CD14-positive monocyte (primary cell): ENCODE results near the gene PITPNM2. TPM values are rescaled to one million over a fixed set of nuclear protein-coding genes. Genes with fewer than 3 reads are reported as not detected.

Experiments used
- DNase-seq, 3 donors: peaks; one replicate each; pipeline ENCODE4 v3.0.0-alpha.2; 2011 to 2022
- H2AFZ ChIP-seq: 2 replicates; pipeline ENCODE4 v1.6.0; 2012; ENCODE audit warnings: mild to moderate bottlenecking, low read depth, low read length, inconsistent platforms; ENCODE audit not compliant: insufficient read depth, poor library complexity, severe bottlenecking
- H3K27ac ChIP-seq, 2 donors: 1 replicate in 1 of 2; 2 replicates in 1 of 2; pipeline ENCODE4 v1.5.1; 2012 to 2013; ENCODE audit warnings: low read length in 2 of 2, control low read depth in 1 of 2, inconsistent platforms in 1 of 2, low read depth in 1 of 2, mild to moderate bottlenecking in 1 of 2
- H3K27me3 ChIP-seq, 2 donors: one replicate each; pipeline versions ENCODE4 v1.6.0 to v1.6.1; 2011 to 2013; ENCODE audit warnings: low read length in 2 of 2; ENCODE audit not compliant: control insufficient read depth in 2 of 2, insufficient read depth in 2 of 2
- H3K36me3 ChIP-seq, 2 donors: replicated peaks in 1 of 2; 1 replicate in 1 of 2; 2 replicates in 1 of 2; pipeline versions ENCODE4 v1.5.1 to v1.6.1; 2012 to 2013; ENCODE audit warnings: low read length in 2 of 2, control low read depth in 1 of 2, inconsistent platforms in 1 of 2, mild to moderate bottlenecking in 1 of 2; ENCODE audit not compliant: insufficient read depth in 2 of 2, control insufficient read depth in 1 of 2
- H3K4me1 ChIP-seq, 2 donors: 1 replicate in 1 of 2; 2 replicates in 1 of 2; pipeline versions ENCODE4 v1.5.1 to v1.6.1; 2012 to 2013; ENCODE audit warnings: low read length in 2 of 2, control low read depth in 1 of 2, inconsistent platforms in 1 of 2, mild to moderate bottlenecking in 1 of 2, moderate library complexity in 1 of 2; ENCODE audit not compliant: insufficient read depth in 2 of 2, control insufficient read depth in 1 of 2
- H3K4me2 ChIP-seq: replicated peaks from 2 replicates; pipeline ENCODE3; 2012; ENCODE audit warnings: low read length, moderate library complexity, mild to moderate bottlenecking; ENCODE audit not compliant: poor library complexity, severe bottlenecking; ENCODE audit errors: extremely low read depth
- H3K4me3 ChIP-seq, 3 experiments: fragments of 200-600 bp in 1 of 3; sonication (generic) in 1 of 3; replicated peaks in 1 of 3; 1 replicate in 2 of 3; 2 replicates in 1 of 3; pipeline ENCODE4 v1.5.1; 2011 to 2013; ENCODE audit warnings: low read length in 3 of 3, mild to moderate bottlenecking in 3 of 3, control low read depth in 2 of 3, low read depth in 2 of 3, inconsistent platforms in 1 of 3, moderate library complexity in 1 of 3
- H3K79me2 ChIP-seq: 2 replicates; pipeline ENCODE4 v1.6.0; 2012; ENCODE audit warnings: mild to moderate bottlenecking, control low read depth, inconsistent platforms, low read length, moderate library complexity; ENCODE audit not compliant: insufficient read depth
- H3K9ac ChIP-seq: 2 replicates; pipeline ENCODE4 v1.6.0; 2017; ENCODE audit warnings: low read length, mild to moderate bottlenecking; ENCODE audit not compliant: insufficient read depth, poor library complexity, severe bottlenecking
- H3K9me3 ChIP-seq, 2 donors: replicated peaks in 1 of 2; 1 replicate in 1 of 2; 2 replicates in 1 of 2; pipeline versions ENCODE4 v1.5.1 to v1.6.1; 2012 to 2013; ENCODE audit warnings: low read length in 2 of 2, control low read depth in 1 of 2; ENCODE audit not compliant: control insufficient read depth in 1 of 2, insufficient read depth in 1 of 2
- H4K20me1 ChIP-seq: 2 replicates; pipeline ENCODE4 v1.6.0; 2012; ENCODE audit warnings: mild to moderate bottlenecking, low read length, control low read depth, moderate library complexity; ENCODE audit not compliant: insufficient read depth
- H3K27ac Mint-ChIP-seq, 7 donors: one replicate each; pipeline ENCODE4 v1.8.0; 2020; ENCODE audit warnings: mild to moderate bottlenecking in 7 of 7, mixed read lengths in 7 of 7, moderate library complexity in 6 of 7, inconsistent platforms in 2 of 7
- H3K27me3 Mint-ChIP-seq, 3 donors: one replicate each; pipeline ENCODE4 v1.8.0; 2021 to 2022; ENCODE audit warnings: low read depth in 3 of 3, mild to moderate bottlenecking in 3 of 3, mixed read lengths in 3 of 3, moderate library complexity in 3 of 3, inconsistent platforms in 1 of 3
- H3K36me3 Mint-ChIP-seq, 2 donors: one replicate each; pipeline ENCODE4 v1.8.0; 2020; ENCODE audit warnings: mixed read lengths in 2 of 2, inconsistent platforms in 1 of 2, mild to moderate bottlenecking in 1 of 2
- H3K4me1 Mint-ChIP-seq: one replicate; pipeline ENCODE4 v1.8.0; 2020; ENCODE audit warnings: mild to moderate bottlenecking, mixed read lengths
- H3K4me3 Mint-ChIP-seq, 2 donors: one replicate each; pipeline ENCODE4 v1.8.0; 2020; ENCODE audit warnings: mild to moderate bottlenecking in 2 of 2, mixed read lengths in 2 of 2, moderate library complexity in 1 of 2
- H3K9me3 Mint-ChIP-seq, 7 donors: one replicate each; pipeline ENCODE4 v1.8.0; 2020 to 2022; ENCODE audit warnings: mixed read lengths in 7 of 7, mild to moderate bottlenecking in 6 of 7, moderate library complexity in 6 of 7, inconsistent platforms in 2 of 7
- WGBS: methylation state at CpG from one replicate; pipeline ENCODE4 v1.1.5; 2013; ENCODE audit warnings: missing lambda C conversion rate; ENCODE audit not compliant: insufficient coverage; 5-methylcytosine and 5-hydroxymethylcytosine counted together
- intact Hi-C, 2 donors: fragments of 100-400 bp; cut with micrococcal nuclease; formaldehyde crosslinking; loops; one replicate each; pipeline versions ENCODE4 v1.15.0 to v1.15.1; 2023
- polyA plus RNA-seq, 3 donors: library from polyadenylated mRNA; depleted of rRNA in 1 of 3; unstranded in 2 of 3; stranded (reverse) in 1 of 3; fragments of 300-500 nt in 2 of 3; fragments of >200 nt in 1 of 3; fragmentation: Illumina TruSeq in 2 of 3; gene quantifications; 1 replicate in 2 of 3; 2 replicates in 1 of 3; pipeline ENCODE4 v1.2.3, GENCODE V29; 2012 to 2021
- TF ChIP-seq, protein P1 (sequence below): fragments of 200-600 bp; IDR thresholded peaks from one replicate; pipeline ENCODE4 v1.8.0; 2022; ENCODE audit warnings: antibody characterized with exemption, mild to moderate bottlenecking

PITPNM2 gene
- polyA plus RNA-seq, 3 donors: 0.08 to 0.67 TPM; not detected in 1

DNA sequence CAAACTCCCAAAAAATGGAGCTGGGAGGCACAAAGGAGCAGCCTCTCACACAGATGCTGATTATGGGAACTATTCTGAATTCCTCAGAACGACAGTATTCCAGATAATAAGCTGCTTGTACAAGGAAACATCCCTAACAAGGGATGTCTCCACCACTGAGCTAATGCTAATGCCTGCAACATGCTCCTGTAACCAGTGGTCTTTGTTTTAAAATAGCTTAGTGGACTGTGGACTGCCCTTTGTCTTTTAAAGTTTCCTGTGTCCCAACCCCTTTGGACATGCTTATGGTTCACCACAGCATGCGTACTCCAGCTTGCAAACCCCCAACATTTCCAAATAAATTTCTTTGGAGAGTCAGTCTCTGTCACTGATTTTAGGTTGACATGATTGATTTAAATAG is 16.4 kb upstream of the PITPNM2 start:
- no peaks in the 10 kb centered on the region for H3K9me3 ChIP-seq
- Mint-ChIP-seq H3K36me3 (peaks cover 60 to 82% of the 10 kb centered on the region in 2 donors), H3K27me3 (no peaks in the 10 kb centered on the region), H3K4me3 (no peak overlapping the region), H3K9me3 (no peaks in the 10 kb centered on the region), H3K27ac (no peak overlapping the region), H3K4me1 (no peaks in the 10 kb centered on the region)
- H3K4me1 ChIP-seq: no peaks in the 10 kb centered on the region
- H2AFZ ChIP-seq: no peak overlapping the region
- TF ChIP-seq, protein P1, sequence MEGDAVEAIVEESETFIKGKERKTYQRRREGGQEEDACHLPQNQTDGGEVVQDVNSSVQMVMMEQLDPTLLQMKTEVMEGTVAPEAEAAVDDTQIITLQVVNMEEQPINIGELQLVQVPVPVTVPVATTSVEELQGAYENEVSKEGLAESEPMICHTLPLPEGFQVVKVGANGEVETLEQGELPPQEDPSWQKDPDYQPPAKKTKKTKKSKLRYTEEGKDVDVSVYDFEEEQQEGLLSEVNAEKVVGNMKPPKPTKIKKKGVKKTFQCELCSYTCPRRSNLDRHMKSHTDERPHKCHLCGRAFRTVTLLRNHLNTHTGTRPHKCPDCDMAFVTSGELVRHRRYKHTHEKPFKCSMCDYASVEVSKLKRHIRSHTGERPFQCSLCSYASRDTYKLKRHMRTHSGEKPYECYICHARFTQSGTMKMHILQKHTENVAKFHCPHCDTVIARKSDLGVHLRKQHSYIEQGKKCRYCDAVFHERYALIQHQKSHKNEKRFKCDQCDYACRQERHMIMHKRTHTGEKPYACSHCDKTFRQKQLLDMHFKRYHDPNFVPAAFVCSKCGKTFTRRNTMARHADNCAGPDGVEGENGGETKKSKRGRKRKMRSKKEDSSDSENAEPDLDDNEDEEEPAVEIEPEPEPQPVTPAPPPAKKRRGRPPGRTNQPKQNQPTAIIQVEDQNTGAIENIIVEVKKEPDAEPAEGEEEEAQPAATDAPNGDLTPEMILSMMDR: no peak
- peaks cover 43 to 70% of the 10 kb centered on the region in 2 donors for H3K36me3 ChIP-seq
- no peak overlapping the region for H3K4me3 ChIP-seq
- H4K20me1 ChIP-seq: no peaks in the 10 kb centered on the region
- no peaks in the 10 kb centered on the region for H3K27me3 ChIP-seq
- no peak for DNase-seq
- H3K27ac ChIP-seq: no peak overlapping the region
- no peak overlapping the region for H3K4me2 ChIP-seq
- H3K79me2 ChIP-seq: no peaks in the 10 kb centered on the region
- WGBS: no CpG with 5 or more reads among the region's 2 CpGs
- no peak overlapping the region for H3K9ac ChIP-seq
- intact Hi-C loops: no loop called here

GRCh38 chr12:123165537-123165936 is 14.6 kb upstream of the PITPNM2 start:
- intact Hi-C loops: no loop called here
- no peaks in the 10 kb centered on the region for H3K27me3 Mint-ChIP-seq
- no peaks in the 10 kb centered on the region for H3K9me3 Mint-ChIP-seq
- Histone ChIP-seq H3K27ac (no peak overlapping the region), H2AFZ (no peak overlapping the region), H4K20me1 (no peaks in the 10 kb centered on the region), H3K79me2 (no peaks in the 10 kb centered on the region), H3K27me3 (no peaks in the 10 kb centered on the region), H3K4me2 (no peak overlapping the region), H3K36me3 (peaks cover 55 to 74% of the 10 kb centered on the region in 2 donors), H3K9ac (no peak overlapping the region), H3K4me1 (no peaks in the 10 kb centered on the region), H3K4me3 (no peak overlapping the region), H3K9me3 (no peaks in the 10 kb centered on the region)
- TF ChIP-seq, protein P1: no peak
- H3K36me3 Mint-ChIP-seq: peaks cover 65 to 83% of the 10 kb centered on the region in 2 donors
- H3K4me1 Mint-ChIP-seq: no peaks in the 10 kb centered on the region
- H3K4me3 Mint-ChIP-seq: no peak overlapping the region
- DNase-seq: no peak
- WGBS: no CpG with 5 or more reads among the region's 4 CpGs
- H3K27ac Mint-ChIP-seq: peak overlapping the region in 1 of 7 donors; percentile 58
